ENCODE results near the gene VTI1A.

Gene VTI1A

GRCh38 chr10:112791447-112791846 lies 344.4 kb downstream of the VTI1A start:
- DNase-seq = no peak

- no peak for DNase-seq
Observed at GRCh38 chr10:112792487-112793201, 345.6 kb downstream of the VTI1A start.

- DNase-seq = no peak
Observed at GRCh38 chr10:112793202-112793921, 346.3 kb downstream of the VTI1A start.

DNA sequence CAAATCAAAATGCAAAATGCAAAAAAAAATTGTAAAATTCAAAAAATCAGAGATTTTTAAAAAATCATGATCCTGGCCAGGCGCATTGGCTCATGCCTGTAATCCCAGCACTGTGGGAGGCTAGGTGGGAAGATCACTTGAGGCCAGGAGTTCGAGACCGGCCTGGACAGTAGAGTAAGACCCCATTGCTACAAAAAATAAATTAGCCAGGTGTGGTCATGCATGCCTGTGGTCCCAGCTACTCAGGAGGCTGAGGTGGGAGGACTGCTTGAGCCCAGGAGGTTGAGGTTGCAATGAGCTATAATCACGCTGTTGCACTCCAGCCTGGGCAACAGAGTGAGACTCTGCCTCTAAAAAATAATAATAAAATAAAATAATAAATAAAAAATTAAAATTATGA lies 347.2 kb downstream of the VTI1A start:
- no peak for DNase-seq

- no peak for DNase-seq
Observed at GRCh38 chr10:112795067-112795466, 348.1 kb downstream of the VTI1A start.

- DNase-seq = no peak
Observed at GRCh38 chr10:112797197-112797596, 350.2 kb downstream of the VTI1A start.

GRCh38 chr10:112797855-112798254 lies 350.8 kb downstream of the VTI1A start:
- DNase-seq = no peak

DNA sequence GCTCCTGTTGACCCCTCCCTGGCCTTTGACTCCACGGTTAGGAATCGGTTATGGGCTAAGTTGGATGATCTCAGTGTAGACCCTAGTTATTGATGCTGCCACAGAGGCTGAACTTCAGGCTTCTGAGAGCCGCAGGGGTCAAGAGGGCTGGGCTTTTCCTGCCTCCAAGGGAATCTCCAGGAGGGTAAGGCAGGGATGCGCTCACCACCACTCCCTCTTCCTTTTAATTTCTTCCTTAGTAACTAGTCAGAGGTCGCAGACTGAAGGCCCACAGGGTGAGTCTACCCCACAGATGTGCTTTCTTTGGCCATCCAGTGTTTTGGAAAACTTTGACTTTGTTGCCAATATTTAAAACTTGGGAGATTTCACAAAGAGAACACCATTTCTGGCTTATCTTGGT lies 352.0 kb downstream of the VTI1A start:
- no peak for DNase-seq

GRCh38 chr10:112799726-112800510 lies 352.9 kb downstream of the VTI1A start:
- no peak for DNase-seq

DNA sequence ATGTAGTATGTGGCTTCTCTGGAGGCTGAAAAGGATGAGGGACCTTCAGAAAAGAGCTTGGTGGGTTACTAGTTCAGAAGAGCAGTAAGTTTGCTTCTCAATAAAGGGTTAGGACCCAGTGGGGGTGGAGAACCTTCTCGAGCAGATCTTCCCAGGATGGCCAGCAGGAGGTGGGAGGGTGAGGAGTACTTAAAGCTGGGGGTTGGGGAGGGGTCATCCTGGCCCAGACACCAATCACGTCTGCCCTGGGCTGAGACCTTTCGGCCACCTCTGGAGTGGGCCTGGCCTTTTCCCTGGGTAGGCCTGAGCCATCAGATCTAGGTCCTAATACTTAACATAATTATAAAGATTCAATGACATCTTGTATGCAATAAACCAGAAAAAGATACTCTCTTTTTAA lies 354.0 kb downstream of the VTI1A start:
- no peak for DNase-seq

GRCh38 chr10:112801748-112802147 lies 354.7 kb downstream of the VTI1A start:
- no peak for DNase-seq

DNA sequence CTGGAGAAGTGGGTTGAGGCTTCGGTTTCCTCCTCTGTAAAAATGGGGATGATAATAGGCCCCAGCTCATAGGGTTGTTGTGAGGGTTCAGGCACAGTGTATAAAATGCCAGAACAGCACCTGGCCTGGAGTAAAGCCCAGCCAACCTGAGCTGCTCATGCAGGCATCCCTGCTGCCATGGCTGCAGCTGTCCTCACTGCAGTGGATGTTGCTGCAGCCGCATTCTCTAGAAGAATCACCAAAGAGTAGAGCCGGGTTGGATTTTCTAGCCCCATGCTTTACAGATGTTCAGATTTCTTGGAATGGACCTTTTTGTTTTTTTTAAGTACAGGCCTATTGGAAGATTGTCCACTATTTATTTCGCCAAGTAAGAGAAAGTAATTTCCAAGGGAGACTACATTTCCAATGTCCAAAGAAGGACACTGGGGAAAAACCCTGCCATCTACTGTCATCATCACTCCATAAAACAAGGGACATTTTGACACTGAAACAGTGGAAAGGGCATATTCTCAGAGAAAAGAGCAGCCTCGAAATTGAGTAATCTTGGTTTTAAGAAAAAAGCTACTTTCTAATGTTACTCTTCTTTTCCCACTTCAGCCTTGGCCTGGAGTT lies 355.5 kb downstream of the VTI1A start:
- DNase-seq = no peak

DNA sequence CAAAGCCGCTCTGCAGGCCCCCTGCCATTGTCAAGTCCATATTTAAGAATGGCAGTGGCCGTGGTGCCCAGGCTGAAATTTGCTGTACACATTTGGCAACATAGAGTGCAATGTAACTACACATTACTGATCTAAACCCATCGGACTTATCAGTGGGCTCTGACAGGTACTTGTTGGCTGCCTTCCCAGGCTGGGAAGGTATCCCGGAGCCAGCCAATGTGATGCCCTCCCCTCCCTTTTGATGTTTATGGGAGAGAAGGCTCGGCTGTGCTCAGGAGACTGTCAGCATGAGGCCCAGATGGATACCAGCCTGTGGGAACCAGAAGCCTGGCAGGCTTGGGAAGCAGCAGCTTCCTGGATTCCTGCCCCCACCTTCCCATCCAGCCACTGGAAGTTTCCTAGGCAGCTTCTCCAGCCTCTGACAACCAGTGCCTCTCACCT lies 357.0 kb downstream of the VTI1A start:
- DNase-seq = no peak

- DNase-seq = no peak
Observed at GRCh38 chr10:112805254-112805590, 358.2 kb downstream of the VTI1A start.

DNA sequence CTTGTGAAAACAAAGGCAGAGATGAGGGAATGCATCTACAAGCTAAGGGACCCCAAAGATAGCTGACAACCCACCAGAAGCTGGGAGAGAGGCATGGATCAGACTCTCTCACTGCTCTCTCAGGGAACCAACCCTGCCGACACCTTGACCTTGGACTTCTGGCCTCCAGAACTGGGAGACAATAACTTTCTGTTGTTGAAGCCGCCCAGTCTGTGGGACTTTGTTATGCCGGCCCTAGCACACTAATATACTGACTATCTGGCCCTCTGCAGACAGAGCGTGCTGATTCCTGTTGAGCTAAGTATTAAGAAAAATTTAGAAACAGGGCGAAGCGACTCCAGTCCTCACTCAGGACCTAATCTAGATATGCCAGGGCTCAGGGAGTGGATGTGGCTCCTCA lies 358.7 kb downstream of the VTI1A start:
- DNase-seq = no peak

DNA sequence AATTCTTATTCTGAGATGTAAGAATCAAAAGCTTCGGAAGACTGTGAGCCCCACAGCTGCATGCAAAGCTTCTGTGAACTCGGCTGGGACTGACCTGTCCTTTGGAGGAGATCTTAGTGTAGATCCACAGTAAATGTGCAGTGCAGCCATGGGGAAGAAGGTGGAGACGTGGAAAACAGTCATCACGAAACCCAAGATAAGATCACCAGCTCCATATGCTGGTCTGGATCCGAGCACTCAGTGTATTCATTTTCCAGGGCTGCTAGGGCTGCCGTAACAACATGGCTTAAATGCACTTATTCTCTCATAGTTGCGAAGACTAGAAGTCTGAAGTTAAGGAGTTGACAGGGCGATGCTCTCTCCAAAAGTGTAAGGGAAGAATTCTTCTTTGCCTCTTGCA lies 360.0 kb downstream of the VTI1A start:
- no peak for DNase-seq

DNA sequence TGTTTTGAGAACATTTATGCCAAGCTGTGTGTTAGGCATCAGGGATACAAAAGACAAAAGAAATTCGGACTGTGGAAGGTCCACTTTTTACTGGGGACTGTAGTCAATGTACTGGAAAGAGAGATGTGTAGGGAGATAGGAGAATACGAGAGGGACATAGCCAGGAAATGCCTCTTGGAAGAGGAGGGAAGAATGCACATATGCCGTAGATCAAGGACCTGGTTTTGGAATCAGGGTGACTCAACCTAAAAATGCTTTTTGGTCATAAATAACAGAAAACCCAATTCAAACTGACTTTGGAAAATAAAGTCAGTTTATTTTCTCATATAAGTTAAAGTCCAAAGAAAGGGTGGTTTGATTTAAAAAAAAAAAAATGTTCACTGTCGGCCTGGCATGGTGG lies 362.7 kb downstream of the VTI1A start:
- DNase-seq = no peak

- no peak for DNase-seq
Observed at GRCh38 chr10:112810711-112811151, 363.7 kb downstream of the VTI1A start.

DNA sequence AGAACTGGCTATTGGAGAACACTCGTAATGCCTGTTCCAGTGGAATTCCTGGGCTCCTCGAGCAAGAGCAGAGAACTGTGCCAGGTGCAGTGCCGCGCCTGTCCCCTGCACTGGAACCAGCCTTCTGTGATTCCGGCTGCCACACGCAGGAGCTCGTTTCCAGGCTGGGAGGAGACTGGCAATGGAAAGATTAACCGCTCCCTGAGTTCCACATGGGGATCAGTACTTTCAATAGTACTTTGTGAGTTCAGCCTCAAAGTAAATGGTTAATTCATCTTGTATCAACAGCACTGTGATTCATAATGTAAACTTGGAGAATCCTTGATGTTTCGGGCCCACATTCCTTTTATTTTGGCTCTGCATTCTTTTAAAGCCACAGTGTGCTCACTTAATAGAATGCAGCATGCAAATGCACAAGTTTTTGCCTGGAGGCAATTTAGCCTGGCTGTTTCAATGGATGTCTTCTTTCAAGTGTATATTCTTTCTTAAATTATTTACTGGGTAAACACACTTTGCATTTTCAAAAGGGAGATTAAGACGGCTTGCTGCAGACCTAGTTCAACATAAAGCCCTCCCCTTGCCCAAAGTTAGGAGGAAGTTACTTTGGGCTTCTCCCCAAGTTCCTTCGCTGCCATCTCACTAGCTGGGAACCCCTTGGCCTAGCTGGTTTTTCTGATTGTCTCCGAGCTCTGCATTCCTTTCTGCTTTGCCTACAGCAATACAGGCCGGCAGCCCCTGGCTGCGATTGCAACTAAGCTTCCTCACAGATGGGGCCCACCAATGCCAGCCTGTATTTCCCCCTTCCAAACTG lies 364.9 kb downstream of the VTI1A start:
- no peak for DNase-seq

DNA sequence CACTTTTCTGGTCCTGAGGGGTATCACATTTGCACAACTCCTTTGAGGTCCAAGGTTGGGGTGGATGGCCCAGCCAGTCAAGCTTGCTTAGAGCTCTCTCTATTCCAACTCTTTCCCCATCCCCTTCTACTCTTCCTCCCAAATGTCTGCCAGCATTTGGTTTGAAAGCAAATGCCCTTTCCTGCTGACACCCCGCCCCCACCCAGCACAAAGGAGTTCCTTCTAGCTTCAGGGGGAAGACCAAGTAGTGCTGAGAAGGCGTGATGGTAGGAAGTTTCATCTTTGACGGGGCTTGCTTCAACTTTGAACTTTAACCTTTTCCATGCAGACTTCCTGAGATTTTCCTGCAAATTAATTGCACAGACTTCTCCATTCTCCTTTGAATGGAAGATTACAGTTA lies 365.6 kb downstream of the VTI1A start:
- no peak for DNase-seq

GRCh38 chr10:112813866-112814591 lies 367.0 kb downstream of the VTI1A start:
- no peak for DNase-seq

All from SIG-M5 (cell line).